H1 (cell line): ENCODE measurements around the gene MOB2. TPM values are rescaled to one million over a fixed set of nuclear protein-coding genes. Genes with fewer than 3 reads are reported as not detected.

Source experiments
- CEBPB ChIP-seq: IDR thresholded peaks from 2 replicates; pipeline ENCODE4 v1.6.1; 2012; ENCODE audit warnings: low read depth, low read length
- CTCF ChIP-seq, 3 experiments: IDR thresholded peaks; 1 replicate in 2 of 3; 2 replicates in 1 of 3; pipeline versions ENCODE4 v1.5.1 to v1.6.1; 2011; ENCODE audit warnings: low read length in 3 of 3, mild to moderate bottlenecking in 3 of 3, inconsistent platforms in 2 of 3, low read depth in 1 of 3, moderate library complexity in 1 of 3; ENCODE audit not compliant: insufficient read depth in 1 of 3; ENCODE audit errors: control extremely low read depth in 1 of 3
- TCF12 ChIP-seq: IDR thresholded peaks from 2 replicates; pipeline ENCODE4 v1.6.1; 2011; ENCODE audit warnings: low read depth, mild to moderate bottlenecking, low read length
- polyA plus RNA-seq, 7 experiments: library from polyadenylated mRNA; depleted of rRNA in 3 of 7; stranded (reverse) in 5 of 7; unstranded in 2 of 7; fragments of >200 nt in 5 of 7; fragments of 200-250 nt in 2 of 7; gene quantifications; 1 replicate in 5 of 7; 2 replicates in 1 of 7; 4 replicates in 1 of 7; pipeline versions ENCODE4 v1.2.1 to v1.2.3, GENCODE V29; 2011 to 2013; ENCODE audit warnings: missing spikeins in 2 of 7, mixed read lengths in 2 of 7
- total RNA-seq: library from RNA; stranded (reverse); fragmentation: NEBNext Ultra II Directional; extraction: Animal tissue kit (Norgen Biotek cat#: 25700); gene quantifications from 2 replicates; pipeline ENCODE4 v1.2.1, GENCODE V29; 2021

The MOB2 gene
- total and polyA plus RNA-seq, 2 of the 8 experiments (the other 6 are each of a cell fraction or from before 2014, with no cell fraction given), result 18.6 to 28.2 TPM

DNA sequence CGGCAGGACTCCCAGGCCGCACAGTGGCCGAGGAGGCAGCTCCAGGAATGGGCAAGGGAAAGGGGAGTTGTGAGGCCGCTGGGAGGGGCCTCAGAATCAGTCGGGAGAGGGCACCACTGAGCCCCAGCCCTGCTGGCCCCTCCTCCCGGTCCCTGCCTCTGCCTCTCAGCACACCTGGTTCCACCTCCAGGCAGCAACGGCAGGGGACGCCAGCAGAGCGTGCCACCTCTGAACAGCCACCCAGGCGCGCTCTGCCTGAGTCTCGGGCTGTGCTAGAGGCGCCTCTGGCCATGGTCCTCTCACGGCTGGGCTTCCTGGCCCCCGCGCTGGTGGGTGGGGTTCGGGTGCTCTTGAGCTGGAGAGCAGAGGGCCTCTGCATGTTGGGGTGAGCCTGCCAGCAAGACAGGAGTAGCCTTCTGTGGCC, 33.0 kb downstream of the MOB2 start (continued):
- peak in 2 of 3 experiments; percentile 51 to 56; a peak in 3 of 4 replicates for TF ChIP-seq CTCF (IDR thresholded peaks at IDR 0.05; ENCODE audit: control extremely low read depth in 1 of 3, insufficient read depth in 1 of 3, low read depth in 1 of 3, low read length in 3 of 3)
- no peak for TF ChIP-seq CEBPB
- TF ChIP-seq TCF12, result no peak
